ENCODE measurements around the gene KTN1.

KTN1 gene, protein sequence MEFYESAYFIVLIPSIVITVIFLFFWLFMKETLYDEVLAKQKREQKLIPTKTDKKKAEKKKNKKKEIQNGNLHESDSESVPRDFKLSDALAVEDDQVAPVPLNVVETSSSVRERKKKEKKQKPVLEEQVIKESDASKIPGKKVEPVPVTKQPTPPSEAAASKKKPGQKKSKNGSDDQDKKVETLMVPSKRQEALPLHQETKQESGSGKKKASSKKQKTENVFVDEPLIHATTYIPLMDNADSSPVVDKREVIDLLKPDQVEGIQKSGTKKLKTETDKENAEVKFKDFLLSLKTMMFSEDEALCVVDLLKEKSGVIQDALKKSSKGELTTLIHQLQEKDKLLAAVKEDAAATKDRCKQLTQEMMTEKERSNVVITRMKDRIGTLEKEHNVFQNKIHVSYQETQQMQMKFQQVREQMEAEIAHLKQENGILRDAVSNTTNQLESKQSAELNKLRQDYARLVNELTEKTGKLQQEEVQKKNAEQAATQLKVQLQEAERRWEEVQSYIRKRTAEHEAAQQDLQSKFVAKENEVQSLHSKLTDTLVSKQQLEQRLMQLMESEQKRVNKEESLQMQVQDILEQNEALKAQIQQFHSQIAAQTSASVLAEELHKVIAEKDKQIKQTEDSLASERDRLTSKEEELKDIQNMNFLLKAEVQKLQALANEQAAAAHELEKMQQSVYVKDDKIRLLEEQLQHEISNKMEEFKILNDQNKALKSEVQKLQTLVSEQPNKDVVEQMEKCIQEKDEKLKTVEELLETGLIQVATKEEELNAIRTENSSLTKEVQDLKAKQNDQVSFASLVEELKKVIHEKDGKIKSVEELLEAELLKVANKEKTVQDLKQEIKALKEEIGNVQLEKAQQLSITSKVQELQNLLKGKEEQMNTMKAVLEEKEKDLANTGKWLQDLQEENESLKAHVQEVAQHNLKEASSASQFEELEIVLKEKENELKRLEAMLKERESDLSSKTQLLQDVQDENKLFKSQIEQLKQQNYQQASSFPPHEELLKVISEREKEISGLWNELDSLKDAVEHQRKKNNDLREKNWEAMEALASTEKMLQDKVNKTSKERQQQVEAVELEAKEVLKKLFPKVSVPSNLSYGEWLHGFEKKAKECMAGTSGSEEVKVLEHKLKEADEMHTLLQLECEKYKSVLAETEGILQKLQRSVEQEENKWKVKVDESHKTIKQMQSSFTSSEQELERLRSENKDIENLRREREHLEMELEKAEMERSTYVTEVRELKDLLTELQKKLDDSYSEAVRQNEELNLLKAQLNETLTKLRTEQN (N-terminal part only)

DNA sequence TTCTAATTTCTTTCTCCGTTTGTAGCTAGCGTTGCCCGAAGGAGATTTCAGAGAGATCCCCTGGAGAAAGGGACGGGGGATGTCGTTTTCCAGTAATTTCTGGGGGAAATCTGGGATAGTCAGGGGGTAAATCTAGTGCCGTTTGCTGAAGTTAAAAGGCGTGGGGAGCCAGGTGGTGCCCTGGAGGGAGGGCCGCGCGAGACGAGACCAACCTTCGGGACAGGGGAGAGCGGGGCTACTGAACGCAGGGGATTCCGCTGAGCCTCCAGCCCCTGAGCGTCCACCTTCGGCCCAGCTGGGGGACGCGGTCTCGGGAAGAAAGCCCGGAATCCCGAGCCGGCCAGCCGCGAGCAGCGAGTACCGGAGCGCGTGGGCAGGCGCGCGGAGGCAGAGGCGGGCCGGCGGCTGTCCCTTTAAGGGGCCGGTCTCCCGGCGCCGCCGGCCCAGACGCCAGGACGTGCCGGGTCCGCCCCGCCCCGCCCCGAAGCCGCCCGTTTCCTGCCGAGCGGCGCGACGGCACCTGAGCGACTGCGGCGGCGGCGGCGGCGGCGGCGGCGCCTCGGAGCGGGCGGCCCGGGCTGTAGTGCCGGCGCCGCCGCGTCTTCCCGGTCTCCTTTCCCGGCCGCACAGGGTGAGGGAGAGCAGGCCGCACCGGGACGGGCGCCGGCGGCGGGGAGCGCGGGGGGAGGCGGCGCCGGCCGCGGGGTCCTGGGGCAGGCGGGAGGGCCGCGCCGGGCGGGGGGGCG lies at the start of gene KTN1:
Gene KTN1 (plus strand): TSS at position 484 of the 746 bp plus-strand sequence. CDS start 31,842 bp downstream, outside the sequence.
- in situ Hi-C loops (cut with HindIII; ENCODE audit: low sequenced_read_pairs): no loop called here

DNA sequence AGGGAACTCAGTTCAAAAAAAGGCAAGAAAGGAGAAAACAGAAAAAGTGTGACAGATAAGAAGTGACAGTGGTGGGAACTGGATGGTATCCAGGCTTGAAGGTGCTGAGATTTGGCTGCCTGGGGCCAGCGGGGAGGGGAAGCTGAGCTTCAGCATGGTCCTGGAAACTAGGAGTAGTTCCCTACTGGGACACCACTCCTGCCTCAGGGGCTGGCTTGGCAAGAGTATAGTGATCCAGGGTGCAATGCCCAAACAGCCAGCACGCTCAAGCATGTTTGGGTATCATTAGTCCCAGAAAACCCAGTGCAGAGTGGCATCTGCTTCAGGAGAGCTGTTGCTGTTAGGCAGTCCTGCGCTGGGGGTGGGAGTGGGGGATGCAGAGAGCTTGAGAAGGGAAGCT lies 49.5 kb upstream of the KTN1 start:
- in situ Hi-C loops (cut with HindIII; ENCODE audit: low sequenced_read_pairs): no loop called here

DNA sequence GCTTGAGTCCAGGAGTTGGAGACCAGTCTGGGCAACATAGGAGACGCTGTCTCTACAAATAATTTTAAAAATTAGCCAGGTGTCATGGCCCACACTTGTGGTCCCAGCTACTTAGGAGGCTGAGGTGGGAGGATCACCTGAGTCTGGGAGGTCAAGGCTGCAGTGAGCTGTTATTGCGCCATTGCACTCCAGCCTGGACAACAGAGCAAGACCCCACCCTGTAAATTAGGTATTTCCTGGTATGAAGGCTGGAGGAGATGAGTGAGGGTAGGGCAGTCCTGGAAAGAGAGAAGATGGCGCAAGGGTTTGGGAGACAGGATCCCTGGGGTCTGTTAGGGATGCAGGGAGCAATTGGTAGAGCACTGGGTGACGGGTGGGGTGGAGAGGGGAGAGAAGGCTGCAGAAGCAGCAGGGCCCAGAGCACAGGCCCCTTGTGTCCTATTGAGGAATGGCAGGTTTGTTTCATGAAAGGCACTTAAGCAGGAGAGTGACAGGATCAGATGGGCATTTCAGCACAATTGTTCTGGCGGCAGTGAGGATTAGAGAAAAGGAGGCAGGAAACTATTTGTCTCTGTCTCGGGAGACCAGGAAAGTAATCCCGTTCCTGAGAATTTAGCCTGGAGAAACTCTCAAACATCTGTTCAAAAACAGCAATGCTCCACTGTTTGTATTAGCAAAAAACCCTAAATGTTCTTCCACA lies 47.2 kb upstream of the KTN1 start:
- in situ Hi-C loops (cut with HindIII; ENCODE audit: low sequenced_read_pairs): no loop called here

DNA sequence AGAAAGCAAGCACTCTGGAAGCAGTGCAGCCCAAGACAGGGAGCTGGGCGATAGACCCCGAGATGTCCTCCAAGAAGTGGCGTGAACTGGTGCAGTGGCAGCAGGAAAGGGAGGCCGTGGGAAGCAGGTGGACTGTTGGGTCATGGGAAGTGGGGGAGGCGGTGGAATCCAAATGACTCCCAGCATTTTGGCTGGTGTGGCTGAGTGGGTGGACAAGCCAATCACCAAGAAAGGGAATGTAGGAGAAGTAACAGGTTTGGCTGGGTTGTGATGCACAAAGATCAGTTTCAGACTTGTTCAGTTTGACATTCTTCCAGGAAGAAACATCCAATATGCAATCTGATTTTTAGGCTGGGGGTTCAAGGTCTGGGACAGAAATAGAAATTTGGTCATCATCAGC lies 46.0 kb upstream of the KTN1 start:
- in situ Hi-C loops (cut with HindIII; ENCODE audit: low sequenced_read_pairs): no loop called here

DNA sequence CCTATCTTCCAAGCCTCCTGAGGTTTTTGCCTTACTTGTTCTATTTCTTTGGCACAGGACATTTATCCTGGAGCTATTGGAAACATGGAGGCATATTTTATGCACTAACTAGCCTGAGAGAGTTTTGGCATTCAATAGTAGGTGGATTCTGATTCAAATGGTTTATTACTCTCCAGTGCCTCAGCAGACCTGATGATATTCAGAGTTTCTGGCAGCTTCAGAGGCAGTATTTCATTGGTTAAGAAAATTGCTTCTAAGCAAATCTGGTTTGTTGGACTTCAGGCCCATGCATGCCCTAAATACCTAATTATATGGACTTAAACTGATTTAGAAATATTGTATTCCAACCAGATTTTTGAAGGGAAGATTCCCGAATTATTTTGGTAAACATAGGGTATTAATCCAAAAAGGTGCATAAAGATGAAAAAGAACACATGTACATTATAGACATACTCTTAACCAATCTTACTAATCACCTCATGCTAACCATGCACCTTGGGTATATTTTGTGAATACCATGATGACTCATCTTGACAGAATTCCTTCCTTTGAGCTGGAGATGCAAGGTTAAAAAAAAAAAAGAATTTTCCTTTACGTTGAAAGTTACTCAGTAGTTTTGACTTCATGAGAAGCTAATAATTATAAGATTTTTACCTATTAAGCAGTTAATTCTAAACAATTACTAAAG lies 44.3 kb upstream of the KTN1 start:
- in situ Hi-C loops (cut with HindIII; ENCODE audit: low sequenced_read_pairs): no loop called here

DNA sequence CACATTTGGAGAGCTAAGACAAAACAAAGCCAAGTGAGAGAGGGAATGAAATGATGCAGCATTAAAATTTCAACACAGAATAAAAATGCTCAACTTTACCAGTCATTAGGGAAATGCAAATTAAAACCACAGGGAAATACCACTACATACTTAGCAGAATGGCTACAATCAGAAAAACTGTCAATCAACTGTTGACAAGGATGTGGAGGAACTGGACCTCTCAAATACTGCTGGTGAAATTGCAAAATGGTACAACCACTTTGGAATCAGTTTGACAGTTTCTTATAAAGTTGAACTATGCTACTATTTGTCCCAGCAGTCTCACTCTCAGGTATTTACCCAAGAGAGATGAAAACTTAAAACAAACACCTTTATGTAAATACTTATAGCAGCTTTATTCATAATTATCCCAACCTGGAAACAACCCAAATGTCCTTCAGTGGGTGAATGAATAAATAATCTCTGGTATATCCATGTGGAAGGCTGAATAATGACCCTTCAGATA lies 43.8 kb upstream of the KTN1 start:
- in situ Hi-C loops (cut with HindIII; ENCODE audit: low sequenced_read_pairs): no loop called here

DNA sequence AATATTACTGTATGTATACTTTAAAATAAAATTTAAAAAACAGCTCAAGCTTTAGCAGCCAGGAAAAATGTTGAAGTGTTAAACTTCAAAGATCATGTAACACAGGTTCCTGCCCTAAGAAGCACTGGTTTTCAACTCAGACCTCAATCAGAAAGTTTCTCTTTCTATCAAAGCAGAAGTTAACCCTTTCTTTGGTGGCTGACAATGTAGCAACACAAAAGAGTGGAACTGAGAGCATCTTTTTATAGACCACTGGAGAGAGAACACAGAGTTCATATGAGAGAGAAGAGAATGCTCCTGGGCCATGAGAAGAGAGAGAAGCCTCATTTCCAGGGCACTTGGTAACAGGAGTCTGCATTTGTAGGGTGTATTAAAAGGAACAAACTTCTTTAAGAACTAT lies 42.2 kb upstream of the KTN1 start:
- in situ Hi-C loops (cut with HindIII; ENCODE audit: low sequenced_read_pairs): no loop called here

DNA sequence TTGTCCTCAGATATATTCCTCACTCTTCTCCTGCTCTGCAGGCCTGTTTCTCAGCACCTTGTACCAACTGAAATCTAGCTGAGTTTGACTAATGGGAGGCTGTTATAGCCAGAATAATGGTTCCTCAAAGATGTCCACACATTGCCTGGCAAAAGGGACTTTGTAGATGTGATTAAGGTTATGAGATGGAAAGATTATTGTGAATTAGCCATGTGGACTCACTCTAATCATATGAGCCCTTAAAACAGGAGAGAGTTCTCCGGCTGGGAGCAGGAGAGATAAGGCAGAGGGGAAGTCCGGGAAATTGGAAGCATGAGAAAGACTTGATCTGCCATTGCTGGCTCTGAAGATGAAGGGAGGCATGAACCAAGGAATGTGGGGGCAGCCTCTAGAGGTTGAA lies 40.0 kb upstream of the KTN1 start:
- in situ Hi-C loops (cut with HindIII; ENCODE audit: low sequenced_read_pairs): no loop called here

DNA sequence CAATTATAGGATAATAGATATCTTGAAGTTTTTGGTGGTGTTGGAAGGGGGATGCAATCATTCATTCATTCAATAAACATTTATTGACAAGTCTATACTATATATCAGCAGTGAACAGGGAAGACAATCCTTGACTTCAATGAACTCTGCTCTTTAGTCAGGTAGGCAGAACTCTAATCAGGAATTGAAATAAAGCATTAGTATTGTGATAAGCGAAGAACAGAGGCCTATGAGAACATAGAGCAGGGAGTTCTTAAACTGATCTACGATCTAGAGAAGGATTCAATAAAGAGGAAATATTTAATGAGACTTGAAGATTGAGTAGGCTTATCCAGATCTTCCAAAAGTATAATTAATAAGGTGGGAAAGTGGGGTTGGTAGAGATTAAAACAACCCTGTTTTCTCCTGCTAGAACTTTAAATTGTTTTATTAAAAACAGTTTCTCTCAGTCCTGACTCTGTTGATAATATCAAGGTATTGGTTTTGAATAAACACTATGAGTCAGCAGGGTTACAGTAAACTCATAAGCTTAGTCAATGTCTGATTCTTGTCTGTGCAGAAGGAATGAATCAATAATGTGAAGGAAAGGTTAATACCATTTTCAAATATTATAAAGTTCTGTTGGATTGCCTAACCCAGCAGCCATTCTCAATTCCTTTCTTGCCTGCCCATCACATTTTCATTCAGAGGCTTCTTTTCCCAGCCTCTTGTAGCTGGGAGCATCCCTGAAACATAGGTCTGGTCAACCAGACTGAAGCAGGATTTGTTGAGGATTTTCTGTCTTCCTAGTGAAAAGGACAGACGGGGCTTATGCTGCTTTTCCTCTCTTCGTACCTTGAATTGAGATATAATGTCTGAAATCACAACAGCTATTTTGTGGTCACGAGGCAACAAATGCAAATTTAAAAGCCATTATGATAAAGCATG lies 38.9 kb upstream of the KTN1 start:
- in situ Hi-C loops (cut with HindIII; ENCODE audit: low sequenced_read_pairs): no loop called here

DNA sequence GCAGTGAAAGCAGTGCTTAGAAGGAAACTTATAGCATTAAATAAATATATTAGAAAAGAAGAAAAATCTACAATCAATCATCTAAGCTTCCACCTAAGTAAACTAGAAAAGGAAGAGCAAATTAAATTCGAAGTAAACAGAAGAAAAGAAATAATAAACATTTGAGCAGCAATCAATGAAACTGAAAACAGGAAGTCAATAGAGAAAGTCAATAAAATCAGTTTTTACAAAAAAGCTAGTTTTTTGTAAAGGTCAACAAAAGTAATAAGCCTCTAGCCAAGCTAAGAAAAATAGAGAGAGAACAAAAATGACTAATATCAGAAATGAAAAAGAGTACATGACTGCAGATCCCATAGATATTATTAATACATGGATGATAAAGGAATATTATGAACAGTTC lies 34.2 kb upstream of the KTN1 start:
- in situ Hi-C loops (cut with HindIII; ENCODE audit: low sequenced_read_pairs): no loop called here

DNA sequence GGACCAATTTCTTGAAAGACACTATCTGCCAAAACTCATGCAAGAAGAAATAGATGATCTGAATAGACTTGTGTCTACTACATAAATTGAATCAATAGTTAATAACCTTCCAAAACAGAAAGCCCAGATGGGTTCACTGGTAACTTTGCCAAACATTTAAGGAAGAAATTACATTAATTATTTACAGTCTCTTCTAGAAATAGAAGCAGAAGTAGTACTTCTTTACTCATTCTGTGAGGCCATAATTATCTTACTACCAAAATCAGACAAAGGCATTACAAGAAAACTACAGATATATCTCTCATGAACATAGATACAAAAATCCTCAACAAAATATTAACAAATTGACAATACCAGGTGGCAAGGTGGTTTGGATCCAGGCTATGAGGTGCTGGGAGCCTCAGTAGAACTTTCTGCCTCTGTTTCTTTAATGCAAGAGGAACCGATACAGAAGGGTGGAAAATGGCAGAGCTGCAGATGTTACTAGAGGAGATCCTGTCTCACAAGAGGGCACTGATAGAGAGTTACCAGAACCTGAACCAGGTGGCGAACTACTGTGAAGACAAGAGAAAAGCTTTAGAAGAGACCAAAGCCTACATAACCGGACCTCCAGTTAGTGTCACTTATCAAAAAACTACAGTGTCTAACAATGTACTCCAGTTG lies 33.7 kb upstream of the KTN1 start:
- in situ Hi-C loops (cut with HindIII; ENCODE audit: low sequenced_read_pairs): no loop called here

DNA sequence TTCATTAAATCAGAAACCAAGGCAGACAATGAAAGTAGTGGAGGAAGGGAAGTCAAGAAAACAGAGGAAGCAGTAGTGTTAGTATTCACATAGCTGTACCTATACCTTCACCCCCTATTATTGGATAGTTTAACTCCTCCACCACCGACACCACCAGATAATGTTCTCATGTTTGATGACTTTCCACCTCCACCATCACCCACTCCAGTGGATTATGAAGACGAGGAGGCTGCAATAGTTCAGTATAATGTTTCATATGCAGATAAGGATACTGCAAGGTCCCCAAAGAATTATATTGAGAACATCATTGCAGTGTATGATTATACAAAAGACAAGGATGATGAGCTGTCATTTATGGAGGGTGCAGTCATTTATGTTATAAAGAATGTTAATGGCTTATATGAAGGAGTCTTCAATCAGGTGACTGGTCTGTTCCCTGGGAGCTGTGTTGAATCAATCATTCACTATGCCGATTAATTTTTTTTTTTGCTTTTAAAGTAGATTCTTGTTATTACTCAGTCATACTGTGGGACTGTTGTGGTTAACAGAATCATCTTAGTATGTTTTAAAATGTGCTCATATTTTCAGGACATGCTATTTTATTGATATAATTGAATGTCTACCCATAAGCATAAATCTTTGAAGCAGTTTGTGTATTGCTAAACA lies 32.2 kb upstream of the KTN1 start:
- in situ Hi-C loops (cut with HindIII; ENCODE audit: low sequenced_read_pairs): no loop called here

DNA sequence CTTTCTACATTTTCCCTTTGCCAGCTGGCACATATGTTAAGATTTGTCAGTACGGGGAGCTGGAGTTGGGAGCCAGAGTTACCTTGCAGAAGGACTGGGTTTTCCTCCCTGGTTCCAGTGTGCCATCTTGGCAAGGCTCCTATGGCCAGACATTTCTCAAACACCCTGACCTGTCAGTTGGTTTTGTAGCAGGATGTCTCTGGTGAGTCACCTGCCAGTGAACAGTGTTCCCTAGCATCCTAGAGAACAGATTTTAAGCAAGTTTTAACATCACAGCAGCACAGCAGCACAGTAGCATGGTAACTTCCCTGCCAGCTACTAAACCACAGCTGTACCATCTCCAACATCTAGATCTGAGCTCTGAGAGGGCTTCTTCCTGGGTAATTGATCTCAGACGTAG lies 26.2 kb upstream of the KTN1 start:
- in situ Hi-C loops (cut with HindIII; ENCODE audit: low sequenced_read_pairs): no loop called here

DNA sequence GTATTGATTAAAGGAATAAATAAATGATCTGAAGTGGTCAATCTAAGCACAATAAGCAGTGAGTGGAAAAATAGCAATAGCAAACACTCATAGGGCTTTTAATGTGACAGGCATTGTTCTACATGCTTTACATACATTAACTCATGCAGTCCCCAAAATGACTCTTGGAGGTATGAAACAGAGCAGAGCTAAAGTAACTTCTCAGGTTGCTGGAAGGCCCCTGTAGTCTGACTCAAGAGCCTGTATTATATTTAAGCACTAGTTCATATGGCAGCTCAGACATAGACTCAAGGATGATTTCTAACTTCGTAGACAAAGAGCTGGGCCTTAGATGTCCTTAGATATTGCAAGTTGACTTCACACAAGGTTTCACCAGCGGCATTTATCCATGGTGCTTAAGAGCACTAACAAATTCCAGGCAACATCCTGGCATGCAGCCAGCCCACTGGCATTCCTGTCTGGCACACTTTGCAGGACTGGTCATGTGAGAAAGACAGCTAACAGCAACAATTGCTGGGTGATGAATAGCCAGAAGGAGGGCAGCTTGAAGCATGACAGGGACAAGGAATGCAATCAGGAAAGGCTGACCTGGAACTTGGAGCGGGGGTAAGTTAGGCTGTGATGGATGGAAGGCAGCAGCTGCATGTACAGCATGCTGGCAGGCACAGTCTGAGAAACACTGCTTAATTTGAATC lies 22.9 kb upstream of the KTN1 start:
- in situ Hi-C loops (cut with HindIII; ENCODE audit: low sequenced_read_pairs): loop anchor here (5.0 kb wide), 1 partner anchor 85 kb away; no protein-coding TSS in a partner anchor

DNA sequence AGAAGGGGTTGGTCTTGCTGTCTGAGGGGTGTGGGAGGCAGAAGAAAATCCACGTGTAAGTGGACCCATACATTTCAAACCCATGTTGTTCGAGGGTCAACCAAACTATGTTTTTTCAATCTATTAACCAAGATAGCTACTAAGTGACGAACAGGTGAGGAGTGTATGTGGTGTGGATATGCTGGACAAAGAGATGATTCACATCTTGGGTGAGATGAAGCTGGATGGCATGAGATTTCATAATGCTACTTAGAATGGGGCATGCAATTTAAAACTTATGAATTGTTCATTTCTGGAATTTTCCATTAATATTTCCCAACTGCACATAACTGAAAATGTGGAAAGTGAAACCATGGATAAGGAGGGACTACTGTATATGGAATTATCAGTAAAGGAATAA lies 17.9 kb upstream of the KTN1 start:
- in situ Hi-C loops (cut with HindIII; ENCODE audit: low sequenced_read_pairs): no loop called here

DNA sequence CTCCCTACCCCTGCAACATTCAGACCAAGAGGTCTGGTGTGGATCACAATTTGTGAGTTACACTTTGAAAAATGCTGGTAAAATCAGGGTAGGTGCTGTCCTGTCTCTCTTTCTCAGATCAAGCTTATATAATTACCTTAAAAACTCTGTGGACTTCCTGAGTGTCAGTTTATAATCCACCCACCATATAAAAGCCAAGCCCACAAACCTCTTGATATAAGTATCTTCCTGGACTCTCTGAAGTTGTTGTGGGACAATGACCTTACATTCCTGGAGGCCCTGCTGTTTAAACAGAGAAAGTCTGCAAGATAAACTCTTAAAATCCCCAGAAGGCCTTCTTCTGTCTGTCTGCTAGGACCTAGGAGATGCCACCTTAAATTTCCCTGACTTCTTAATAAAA lies 11.4 kb upstream of the KTN1 start:
- in situ Hi-C loops (cut with HindIII; ENCODE audit: low sequenced_read_pairs): no loop called here
